Astrocyte of the cerebellum (primary cell): ENCODE results near the gene SPATA31C1.

Experiments used
- DNase-seq: peaks from one replicate; pipeline ENCODE4 v3.0.0-alpha.2; 2011; ENCODE audit warnings: low read depth
- H3K4me3 ChIP-seq: 2 replicates; pipeline ENCODE4 v1.5.1; 2011; ENCODE audit warnings: mild to moderate bottlenecking, low read depth, low read length, moderate library complexity
- CTCF ChIP-seq: IDR thresholded peaks from 2 replicates; pipeline ENCODE4 v1.5.1; 2012; ENCODE audit warnings: low read length, low read depth, moderate library complexity, mild to moderate bottlenecking; ENCODE audit errors: missing control alignments
- in situ Hi-C: cut with HindIII; loops from 2 replicates; pipeline ENCODE4 v1.10.0; 2017; ENCODE audit warnings: low sequenced_read_pairs

SPATA31C1 gene

GRCh38 chr9:87873607-87874303 lies 44.0 kb upstream of the SPATA31C1 start:
- no peak for TF ChIP-seq CTCF
- in situ Hi-C loops, result no loop called here
- no peak overlapping the region for H3K4me3 ChIP-seq
- no peak for DNase-seq

GRCh38 chr9:87874304-87874623 lies 43.5 kb upstream of the SPATA31C1 start:
- in situ Hi-C loops, result no loop called here
- H3K4me3 ChIP-seq, result no peak overlapping the region
- no peak for DNase-seq
- no peak for TF ChIP-seq CTCF

- no peak for DNase-seq
- in situ Hi-C loops, result no loop called here
- no peak overlapping the region for H3K4me3 ChIP-seq
- no peak for TF ChIP-seq CTCF
Observed at GRCh38 chr9:87875060-87875459, 42.7 kb upstream of the SPATA31C1 start.

- in situ Hi-C loops, result no loop called here
- no peak for TF ChIP-seq CTCF
- no peak for DNase-seq
- H3K4me3 ChIP-seq, result no peak overlapping the region
Observed at GRCh38 chr9:87875831-87876545, 41.8 kb upstream of the SPATA31C1 start.

- in situ Hi-C loops, result no loop called here
- no peak overlapping the region for H3K4me3 ChIP-seq
- DNase-seq, result no peak
- no peak for TF ChIP-seq CTCF
Observed at GRCh38 chr9:87876708-87877107, 41.1 kb upstream of the SPATA31C1 start.

GRCh38 chr9:87878989-87879511 lies 38.7 kb upstream of the SPATA31C1 start:
- no peak overlapping the region for H3K4me3 ChIP-seq
- DNase-seq, result peak; percentile 29
- TF ChIP-seq CTCF, result no peak
- in situ Hi-C loops, result no loop called here
